Testis (tissue), 3 donors: ENCODE results near the gene ZEB1. TPM values are rescaled to one million over a fixed set of nuclear protein-coding genes. Genes with fewer than 3 reads are reported as not detected.

Source experiments
- DNase-seq: peaks from one replicate; pipeline ENCODE4 v3.0.0-alpha.2; 2019
- H3K27ac ChIP-seq, 2 donors: fragments of 200-600 bp; sonication (generic); one replicate each; pipeline ENCODE4 v1.5.1; 2019
- H3K27me3 ChIP-seq: fragments of 200-600 bp; sonication (generic); one replicate; pipeline ENCODE4 v1.5.1; 2019
- H3K36me3 ChIP-seq: fragments of 200-600 bp; sonication (generic); one replicate; pipeline ENCODE4 v1.5.1; 2017; ENCODE audit warnings: low read depth; ENCODE audit errors: missing control alignments
- H3K4me1 ChIP-seq: fragments of 200-600 bp; sonication (generic); one replicate; pipeline ENCODE4 v1.5.1; 2019
- H3K4me3 ChIP-seq, 2 donors: fragments of 200-600 bp; sonication (generic); one replicate each; pipeline ENCODE4 v1.5.1; 2017 to 2019
- H3K9me3 ChIP-seq: fragments of 200-600 bp; sonication (generic); one replicate; pipeline ENCODE4 v1.5.1; 2017
- POLR2A ChIP-seq: fragments of 450-650 bp; IDR thresholded peaks from one replicate; pipeline ENCODE4 v1.6.1; 2017; ENCODE audit warnings: antibody characterized with exemption, mild to moderate bottlenecking, moderate library complexity
- WGBS, 2 donors: methylation state at CpG; one replicate each; pipeline ENCODE4 v1.1.5; 2018; 5-methylcytosine and 5-hydroxymethylcytosine counted together
- intact Hi-C: fragments of 100-400 bp; cut with DNase I; formaldehyde crosslinking; loops from one replicate; pipeline ENCODE4 v1.15.1; 2023; ENCODE audit warnings: low total_unique reads
- polyA plus RNA-seq: library from polyadenylated mRNA; stranded (reverse); fragments of 350-450 nt; fragmentation: Illumina TruSeq; extraction: RNeasy Lipid Tissue Mini Kit (QIAGEN cat#74804); gene quantifications from one replicate; pipeline ENCODE4 v1.2.3, GENCODE V29; 2014; ENCODE audit warnings: low read depth, low replicate concordance; ENCODE audit not compliant: insufficient read depth
- total RNA-seq, 2 donors: library from RNA; depleted of rRNA; stranded (reverse); fragments of >200 nt; gene quantifications; one replicate each; pipeline ENCODE4 v1.2.3, GENCODE V29; 2016
- TF ChIP-seq, protein P1 (sequence below), 3 experiments: fragments of 450-650 bp in 2 of 3; fragments of 200-600 bp in 1 of 3; sonication (generic) in 1 of 3; IDR thresholded peaks; one replicate each; pipeline ENCODE4 v1.5.1; 2016 to 2019; ENCODE audit warnings: antibody characterized with exemption in 3 of 3, mild to moderate bottlenecking in 2 of 3, moderate library complexity in 1 of 3

ZEB1 gene
- total and polyA plus RNA-seq, 3 donors from 2014 or later = 22.2 to 35.9 (median 26.3) TPM

DNA sequence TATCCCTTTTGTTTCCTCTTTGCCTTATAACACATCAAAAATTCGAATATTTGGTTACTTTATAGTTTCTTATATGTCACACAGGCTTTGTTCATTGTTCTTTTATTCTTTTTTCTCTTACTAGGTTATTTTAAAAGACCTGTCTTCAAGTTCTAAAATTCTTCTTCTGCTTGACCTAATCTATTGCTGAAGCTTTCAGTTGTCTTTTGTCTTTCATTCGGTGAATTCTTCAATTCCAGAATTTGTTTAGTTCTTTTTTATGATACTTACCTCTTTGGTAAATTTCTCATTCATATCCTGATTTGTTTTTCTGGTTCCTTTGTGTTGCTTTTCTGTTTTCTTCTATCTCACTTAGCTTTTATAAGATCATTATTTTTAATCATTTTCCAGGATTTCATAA, 188.4 kb downstream of the ZEB1 start:
- 82 to 92% methylated on average over 2 of the region's 2 CpGs for WGBS, 2 donors
- Histone ChIP-seq H3K4me3 (no peak overlapping the region), H3K4me1 (no peaks in the 10 kb centered on the region), H3K9me3 (no peaks in the 10 kb centered on the region), H3K36me3 (no peaks in the 10 kb centered on the region), H3K27me3 (no peaks in the 10 kb centered on the region), H3K27ac (no peak overlapping the region)
- intact Hi-C loops = no loop called here
- DNase-seq = no peak
- TF ChIP-seq, protein P1, sequence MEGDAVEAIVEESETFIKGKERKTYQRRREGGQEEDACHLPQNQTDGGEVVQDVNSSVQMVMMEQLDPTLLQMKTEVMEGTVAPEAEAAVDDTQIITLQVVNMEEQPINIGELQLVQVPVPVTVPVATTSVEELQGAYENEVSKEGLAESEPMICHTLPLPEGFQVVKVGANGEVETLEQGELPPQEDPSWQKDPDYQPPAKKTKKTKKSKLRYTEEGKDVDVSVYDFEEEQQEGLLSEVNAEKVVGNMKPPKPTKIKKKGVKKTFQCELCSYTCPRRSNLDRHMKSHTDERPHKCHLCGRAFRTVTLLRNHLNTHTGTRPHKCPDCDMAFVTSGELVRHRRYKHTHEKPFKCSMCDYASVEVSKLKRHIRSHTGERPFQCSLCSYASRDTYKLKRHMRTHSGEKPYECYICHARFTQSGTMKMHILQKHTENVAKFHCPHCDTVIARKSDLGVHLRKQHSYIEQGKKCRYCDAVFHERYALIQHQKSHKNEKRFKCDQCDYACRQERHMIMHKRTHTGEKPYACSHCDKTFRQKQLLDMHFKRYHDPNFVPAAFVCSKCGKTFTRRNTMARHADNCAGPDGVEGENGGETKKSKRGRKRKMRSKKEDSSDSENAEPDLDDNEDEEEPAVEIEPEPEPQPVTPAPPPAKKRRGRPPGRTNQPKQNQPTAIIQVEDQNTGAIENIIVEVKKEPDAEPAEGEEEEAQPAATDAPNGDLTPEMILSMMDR (IDR thresholded peaks at IDR 0.05) = no peak
- no peak for TF ChIP-seq POLR2A

- Histone ChIP-seq H3K27ac (no peak overlapping the region), H3K36me3 (no peaks in the 10 kb centered on the region), H3K4me3 (no peak overlapping the region), H3K9me3 (no peaks in the 10 kb centered on the region), H3K27me3 (no peaks in the 10 kb centered on the region), H3K4me1 (no peaks in the 10 kb centered on the region)
- intact Hi-C loops = no loop called here
- TF ChIP-seq, protein P1 (IDR thresholded peaks at IDR 0.05) = no peak
- TF ChIP-seq POLR2A = no peak
- WGBS, 2 donors = 95% methylated on average over 4 of the region's 4 CpGs; no CpG with 5 or more reads in 1 of the 2 donors
- DNase-seq = no peak
These were observed 189.2 kb downstream of the ZEB1 start for GRCh38 chr10:31508234-31508633.

DNA sequence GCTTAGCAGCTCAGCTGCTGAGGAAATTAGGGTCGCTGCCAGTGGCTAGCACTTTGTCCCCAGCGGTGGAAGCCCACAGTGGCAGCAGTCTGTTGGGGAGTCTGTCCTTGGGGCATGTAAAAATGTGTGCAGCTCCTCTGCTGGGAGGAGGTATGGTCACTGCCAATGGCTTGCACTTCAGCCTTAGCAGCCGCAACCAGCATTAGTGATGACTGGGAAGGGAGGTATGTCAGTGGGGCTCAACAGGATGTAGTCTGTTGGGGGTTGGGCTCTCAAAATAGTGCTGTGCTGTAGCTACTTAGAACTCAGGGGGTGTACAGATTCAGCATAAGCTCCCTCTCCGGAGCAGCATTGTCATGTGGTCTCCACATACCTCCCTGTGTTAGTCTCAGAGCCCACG, 189.9 kb downstream of the ZEB1 start:
- intact Hi-C loops = no loop called here
- H3K27me3 ChIP-seq = no peaks in the 10 kb centered on the region
- DNase-seq = no peak
- TF ChIP-seq, protein P1 (IDR thresholded peaks at IDR 0.05) = no peak
- no peak for TF ChIP-seq POLR2A
- 98 to 100% methylated on average over 3 to 5 of the region's 5 CpGs for WGBS, 2 donors
- no peaks in the 10 kb centered on the region for H3K4me1 ChIP-seq
- no peaks in the 10 kb centered on the region for H3K9me3 ChIP-seq
- no peak overlapping the region for H3K4me3 ChIP-seq
- H3K27ac ChIP-seq = no peak overlapping the region
- H3K36me3 ChIP-seq = no peaks in the 10 kb centered on the region

DNA sequence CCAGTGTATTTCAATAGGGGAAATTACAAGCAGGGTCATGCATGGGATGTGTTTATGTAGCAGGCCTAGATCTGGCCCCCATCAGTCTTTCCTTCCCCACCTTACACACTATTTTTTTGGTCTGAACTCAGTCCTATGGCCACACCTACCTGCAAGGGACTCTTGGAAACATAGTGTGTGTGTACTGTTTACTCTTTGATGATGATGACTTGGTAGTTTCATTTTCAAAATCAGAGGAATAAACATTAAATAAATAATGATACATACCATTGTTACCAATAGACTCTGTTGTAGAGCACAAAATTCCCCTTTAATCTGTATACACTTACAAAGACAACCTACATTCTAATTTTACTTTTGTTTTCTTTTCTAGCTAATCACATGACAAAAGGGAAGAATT, 191.0 kb downstream of the ZEB1 start:
- TF ChIP-seq, protein P1 (IDR thresholded peaks at IDR 0.05) = no peak
- TF ChIP-seq POLR2A = no peak
- Histone ChIP-seq H3K27ac (no peak overlapping the region), H3K4me3 (no peak overlapping the region), H3K36me3 (no peaks in the 10 kb centered on the region), H3K4me1 (no peaks in the 10 kb centered on the region), H3K27me3 (no peaks in the 10 kb centered on the region), H3K9me3 (no peaks in the 10 kb centered on the region)
- intact Hi-C loops = no loop called here
- DNase-seq = no peak

DNA sequence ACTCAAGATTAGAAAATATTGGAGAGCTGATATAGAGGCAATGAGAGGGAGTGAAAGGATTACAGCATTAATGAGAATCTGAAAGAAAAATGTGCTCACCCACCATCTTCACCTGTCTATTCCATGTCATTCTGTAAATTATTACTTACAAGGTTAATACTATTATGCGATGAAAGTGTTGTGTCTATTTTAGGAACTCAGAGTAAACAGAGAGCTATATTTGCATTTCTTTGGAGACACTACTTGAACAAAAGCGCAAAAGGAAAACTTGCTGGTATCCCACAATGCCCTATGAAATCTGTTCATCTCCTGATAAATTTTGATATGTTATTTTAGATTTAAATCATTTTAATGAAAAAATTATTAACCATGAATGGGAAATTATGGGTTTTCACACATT, 196.1 kb downstream of the ZEB1 start:
- no peak overlapping the region for H3K4me3 ChIP-seq
- no peak overlapping the region for H3K27ac ChIP-seq
- H3K27me3 ChIP-seq = no peaks in the 10 kb centered on the region
- TF ChIP-seq POLR2A = no peak
- TF ChIP-seq, protein P1 (IDR thresholded peaks at IDR 0.05) = no peak
- H3K9me3 ChIP-seq = no peaks in the 10 kb centered on the region
- no peaks in the 10 kb centered on the region for H3K36me3 ChIP-seq
- intact Hi-C loops = no loop called here
- no peak for DNase-seq
- 85 to 87% methylated on average over 2 of the region's 2 CpGs for WGBS, 2 donors
- H3K4me1 ChIP-seq = no peaks in the 10 kb centered on the region
